Measurements from ENCODE around the gene TAC4. TPM values are rescaled to one million over a fixed set of nuclear protein-coding genes. Genes with fewer than 3 reads are reported as not detected.

Gene TAC4
- total and polyA plus RNA-seq, 2 donors (not counting 1 experiment from before 2014, with no cell fraction given), result not detected

- no peak overlapping the region for H3K4me3 Mint-ChIP-seq
- H4K20me1 ChIP-seq (ENCODE audit: control insufficient read depth, insufficient read depth, low read length, poor library complexity, severe bottlenecking), result no peaks in the 10 kb centered on the region
- no peak overlapping the region for H3K27ac Mint-ChIP-seq
- POLR2A ChIA-PET, result no interaction called here
- no peak overlapping the region for H3K9ac ChIP-seq (ENCODE audit: low read length)
- H3K9me3 Mint-ChIP-seq (ENCODE audit: insufficient read depth), result no peaks in the 10 kb centered on the region
- ATAC-seq (ENCODE audit: low read depth) (no peak), DNase-seq (no peak)
- no peak overlapping the region for H3K27ac ChIP-seq (ENCODE audit: low read length in 2 of 2)
- H3K36me3 ChIP-seq (replicated peaks in 1 of 2; ENCODE audit: control extremely low read depth in 1 of 2, control insufficient read depth in 1 of 2, extremely low read depth in 1 of 2, insufficient read depth in 2 of 2, low read length in 1 of 2), result no peaks in the 10 kb centered on the region
- H3K27me3 Mint-ChIP-seq, result peaks cover 68% of the 10 kb centered on the region
- no peaks in the 10 kb centered on the region for H3K4me1 ChIP-seq (ENCODE audit: control insufficient read depth in 2 of 2, insufficient read depth in 2 of 2, low read length in 2 of 2)
- H3K9me3 ChIP-seq (ENCODE audit: control extremely low read depth in 1 of 3, control insufficient read depth in 2 of 3, insufficient read depth in 1 of 3, low read length in 2 of 3), result no peaks in the 10 kb centered on the region
- H3K4me1 Mint-ChIP-seq, result no peaks in the 10 kb centered on the region
- no peak overlapping the region for H3K4me2 ChIP-seq (replicated peaks; ENCODE audit: low read depth, low read length, poor library complexity, severe bottlenecking)
- TF ChIP-seq EZH2 (IDR thresholded peaks at IDR 0.05; ENCODE audit: borderline replicate concordance, insufficient read depth, low read depth, low read length, poor library complexity, severe bottlenecking) (no peak), CTCF (IDR thresholded peaks at IDR 0.05) (no peak)
- no peak overlapping the region for H3K4me3 ChIP-seq (ENCODE audit: control extremely low read depth in 1 of 5, extremely low read depth in 1 of 5, insufficient read depth in 1 of 5, low read depth in 2 of 5, low read length in 4 of 5)
- H2AFZ ChIP-seq (ENCODE audit: insufficient read depth, low read depth, low read length, poor library complexity, severe bottlenecking), result no peak overlapping the region
- no CpG with 5 or more reads among the region's 1 CpG for WGBS (ENCODE audit: insufficient coverage)
- intact Hi-C loops (cut with micrococcal nuclease), result no loop called here
- CTCF ChIA-PET, result no interaction called here
- H3K79me2 ChIP-seq (ENCODE audit: control insufficient read depth, insufficient read depth, low read length), result no peaks in the 10 kb centered on the region
- H3K27me3 ChIP-seq (replicated peaks in 1 of 4; ENCODE audit: control extremely low read depth in 1 of 4, control insufficient read depth in 3 of 4, insufficient read depth in 4 of 4, low read length in 3 of 4), result peaks cover 0 to 63% (median 16%) of the 10 kb centered on the region in 4 experiments
Measured at GRCh38 chr17:49896222-49896621, 48.4 kb upstream of the TAC4 start.

- no peak for ATAC-seq (ENCODE audit: low read depth)
- no peak overlapping the region for H2AFZ ChIP-seq (ENCODE audit: insufficient read depth, low read depth, low read length, poor library complexity, severe bottlenecking)
- H3K4me1 ChIP-seq (ENCODE audit: control insufficient read depth in 2 of 2, insufficient read depth in 2 of 2, low read length in 2 of 2), result no peaks in the 10 kb centered on the region
- H3K27ac Mint-ChIP-seq, result no peak overlapping the region
- H3K9ac ChIP-seq (ENCODE audit: low read length), result no peak overlapping the region
- no peak for DNase-seq
- H3K4me1 Mint-ChIP-seq, result no peaks in the 10 kb centered on the region
- H3K27ac ChIP-seq (ENCODE audit: low read length in 2 of 2), result no peak overlapping the region
- H3K79me2 ChIP-seq (ENCODE audit: control insufficient read depth, insufficient read depth, low read length), result no peaks in the 10 kb centered on the region
- H3K27me3 ChIP-seq (replicated peaks in 1 of 4; ENCODE audit: control extremely low read depth in 1 of 4, control insufficient read depth in 3 of 4, insufficient read depth in 4 of 4, low read length in 3 of 4), result peaks cover 0 to 64% (median 17%) of the 10 kb centered on the region in 4 experiments
- peaks cover 68% of the 10 kb centered on the region for H3K27me3 Mint-ChIP-seq
- H3K4me2 ChIP-seq (replicated peaks; ENCODE audit: low read depth, low read length, poor library complexity, severe bottlenecking), result no peak overlapping the region
- no peaks in the 10 kb centered on the region for H3K9me3 Mint-ChIP-seq (ENCODE audit: insufficient read depth)
- no peak overlapping the region for H3K4me3 ChIP-seq (ENCODE audit: control extremely low read depth in 1 of 5, extremely low read depth in 1 of 5, insufficient read depth in 1 of 5, low read depth in 2 of 5, low read length in 4 of 5)
- TF ChIP-seq EZH2 (IDR thresholded peaks at IDR 0.05; ENCODE audit: borderline replicate concordance, insufficient read depth, low read depth, low read length, poor library complexity, severe bottlenecking), result no peak
- no peak for TF ChIP-seq CTCF (IDR thresholded peaks at IDR 0.05)
- ChIA-PET CTCF (no interaction called here), POLR2A (no interaction called here)
- 75% methylated on average over 2 of the region's 2 CpGs for WGBS (ENCODE audit: insufficient coverage)
- intact Hi-C loops (cut with micrococcal nuclease), result no loop called here
- H3K4me3 Mint-ChIP-seq, result no peak overlapping the region
- no peaks in the 10 kb centered on the region for H3K36me3 ChIP-seq (replicated peaks in 1 of 2; ENCODE audit: control extremely low read depth in 1 of 2, control insufficient read depth in 1 of 2, extremely low read depth in 1 of 2, insufficient read depth in 2 of 2, low read length in 1 of 2)
- no peaks in the 10 kb centered on the region for H3K9me3 ChIP-seq (ENCODE audit: control extremely low read depth in 1 of 3, control insufficient read depth in 2 of 3, insufficient read depth in 1 of 3, low read length in 2 of 3)
- no peaks in the 10 kb centered on the region for H4K20me1 ChIP-seq (ENCODE audit: control insufficient read depth, insufficient read depth, low read length, poor library complexity, severe bottlenecking)
Measured at GRCh38 chr17:49895812-49896211, 47.9 kb upstream of the TAC4 start.

Measured in B cell (primary cell).